GM19240 (cell line): Measurements from ENCODE around the gene PINLYP.
"Not testable (repeated sequence)": the region's sequence is repeated elsewhere in the genome, so short reads cannot be mapped to it uniquely, and the experiment has no call there.

Experiments used
- DNase-seq: peaks from one replicate; pipeline ENCODE4 v3.0.0; 2011; ENCODE audit warnings: low spot score; ENCODE audit not compliant: insufficient read length

Gene PINLYP

DNA sequence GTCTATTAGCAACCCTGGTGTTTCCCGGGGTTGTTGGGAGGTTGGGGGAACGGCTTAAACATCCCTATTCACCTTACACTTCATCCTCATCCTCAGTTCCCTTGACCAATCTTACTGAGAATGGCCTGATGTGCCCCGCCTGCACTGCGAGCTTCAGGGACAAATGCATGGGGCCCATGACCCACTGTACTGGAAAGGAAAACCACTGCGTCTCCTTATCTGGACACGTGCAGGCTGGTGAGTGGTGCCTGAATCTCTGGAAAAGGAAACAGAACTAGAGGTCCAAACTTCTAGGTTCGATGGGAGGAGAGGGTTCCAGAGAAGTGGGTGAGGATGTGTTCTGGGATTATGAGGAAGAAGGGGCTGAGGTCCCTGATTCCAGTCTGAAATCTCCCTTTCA is 5.9 kb downstream of the PINLYP start:
- no peak for DNase-seq

DNA sequence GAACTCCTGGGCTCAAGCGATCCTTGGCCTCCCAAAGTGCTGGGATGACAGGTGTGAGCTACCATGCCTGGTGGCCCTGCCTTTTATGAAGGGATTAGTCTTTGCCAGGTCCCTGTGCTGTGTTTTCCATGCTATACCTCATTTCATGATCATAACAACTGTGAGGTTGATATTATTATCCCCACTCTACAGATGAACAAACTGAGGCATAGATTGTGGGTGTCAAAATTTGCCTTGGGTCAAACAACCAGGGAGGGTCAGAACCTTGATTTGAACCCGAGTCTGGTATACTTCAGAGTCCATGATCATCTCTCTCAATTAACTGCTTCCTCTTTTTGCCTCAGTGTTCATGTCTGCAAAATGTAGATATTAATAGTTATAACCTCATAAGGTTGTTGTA is 6.9 kb downstream of the PINLYP start:
- no peak for DNase-seq

DNA sequence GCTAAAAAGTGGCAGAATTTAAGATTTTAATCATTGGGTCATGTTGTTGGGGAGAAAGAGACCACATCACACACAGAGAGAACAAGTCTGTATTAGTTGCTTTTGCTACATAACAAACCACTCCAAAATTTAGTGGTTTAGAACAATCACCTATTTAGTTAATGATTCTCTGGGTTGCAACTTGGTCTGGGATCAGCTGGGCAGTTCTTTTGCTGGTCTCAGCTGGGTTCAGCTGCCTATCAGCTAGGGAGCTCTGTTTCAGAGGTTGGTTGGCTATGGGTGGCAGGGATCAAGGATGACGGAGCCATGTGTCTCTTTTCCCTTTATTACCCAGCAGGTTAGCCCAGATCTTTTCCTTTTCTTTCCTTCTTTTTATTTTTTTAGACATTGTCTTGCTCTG is 8.9 kb downstream of the PINLYP start:
- no peak for DNase-seq

DNA sequence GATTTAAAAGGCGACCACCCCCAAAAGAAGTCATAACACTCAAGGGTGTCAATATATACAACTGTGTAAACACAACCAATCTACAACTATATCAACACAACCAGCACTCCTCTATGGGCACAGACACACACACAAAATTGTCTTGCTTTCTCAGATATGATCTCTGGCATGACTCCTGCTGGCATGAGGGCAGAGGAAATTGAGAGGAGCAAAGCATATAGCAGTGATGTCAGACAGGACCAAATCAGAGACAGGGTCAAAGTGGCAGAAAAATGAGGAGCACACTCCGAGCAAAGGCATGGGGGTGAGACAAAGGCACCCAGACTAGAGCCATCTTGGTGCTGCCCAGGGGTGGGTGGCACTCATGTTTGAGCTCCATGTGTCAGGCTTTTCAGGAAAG is 10.7 kb downstream of the PINLYP start:
- no peak for DNase-seq

DNA sequence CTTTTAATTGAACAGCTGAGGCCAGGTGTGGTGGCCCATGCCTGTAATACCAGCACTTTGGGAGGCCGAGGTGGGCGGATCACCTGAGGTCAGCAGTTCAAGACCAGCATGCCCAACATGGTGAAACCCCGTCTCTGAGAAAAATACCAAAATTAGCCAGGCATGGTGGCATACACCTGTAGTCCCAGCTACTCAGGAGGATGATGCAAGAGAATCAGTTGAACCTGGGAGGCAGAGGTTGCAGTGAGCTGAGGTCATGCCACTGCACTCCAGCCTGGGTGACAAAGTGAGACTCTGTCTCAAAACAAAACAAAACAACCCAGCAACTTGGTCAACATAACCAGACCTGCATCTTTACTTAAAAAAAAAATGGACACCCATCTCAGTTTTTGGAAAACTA is 11.4 kb downstream of the PINLYP start:
- DNase-seq = not testable (repeated sequence)

DNA sequence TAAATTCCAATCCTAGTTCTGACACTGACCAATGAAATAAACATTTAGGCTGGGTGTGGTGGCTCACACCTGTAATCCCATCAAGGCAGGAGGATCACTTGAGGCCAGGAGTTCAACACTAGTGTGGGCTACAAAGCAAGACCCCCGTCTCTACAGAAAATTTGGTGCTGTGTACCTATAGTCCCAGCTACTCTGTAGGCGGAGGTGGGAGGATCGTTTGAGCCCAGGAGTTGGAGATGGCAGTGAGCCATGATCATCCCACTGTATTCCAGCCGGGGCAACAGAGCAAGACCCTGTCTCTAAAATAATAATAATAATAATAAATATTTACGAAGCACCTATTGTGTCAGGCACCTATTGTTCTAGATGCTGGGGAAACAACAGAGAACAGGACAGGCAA is 13.7 kb downstream of the PINLYP start:
- DNase-seq = no peak

DNA sequence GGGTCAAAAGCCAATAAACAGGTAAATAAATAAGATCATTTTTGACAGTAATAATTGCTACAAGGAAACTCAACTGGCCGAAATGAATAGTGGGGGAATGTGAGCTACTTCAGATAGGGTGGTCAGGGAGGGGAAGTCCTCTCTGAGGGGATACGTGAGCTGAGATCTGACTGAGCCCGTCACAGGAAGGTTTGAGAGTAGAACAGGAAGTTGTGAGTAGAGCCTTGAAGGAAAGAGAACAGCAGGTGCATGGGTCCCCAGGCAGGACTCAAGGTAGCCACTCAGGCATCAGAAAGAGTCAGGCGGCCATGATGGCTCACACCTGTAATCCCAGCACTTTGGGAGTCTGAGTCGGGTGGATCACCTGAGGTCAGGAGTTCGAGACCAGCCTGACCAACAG is 14.1 kb downstream of the PINLYP start:
- DNase-seq = no peak

DNA sequence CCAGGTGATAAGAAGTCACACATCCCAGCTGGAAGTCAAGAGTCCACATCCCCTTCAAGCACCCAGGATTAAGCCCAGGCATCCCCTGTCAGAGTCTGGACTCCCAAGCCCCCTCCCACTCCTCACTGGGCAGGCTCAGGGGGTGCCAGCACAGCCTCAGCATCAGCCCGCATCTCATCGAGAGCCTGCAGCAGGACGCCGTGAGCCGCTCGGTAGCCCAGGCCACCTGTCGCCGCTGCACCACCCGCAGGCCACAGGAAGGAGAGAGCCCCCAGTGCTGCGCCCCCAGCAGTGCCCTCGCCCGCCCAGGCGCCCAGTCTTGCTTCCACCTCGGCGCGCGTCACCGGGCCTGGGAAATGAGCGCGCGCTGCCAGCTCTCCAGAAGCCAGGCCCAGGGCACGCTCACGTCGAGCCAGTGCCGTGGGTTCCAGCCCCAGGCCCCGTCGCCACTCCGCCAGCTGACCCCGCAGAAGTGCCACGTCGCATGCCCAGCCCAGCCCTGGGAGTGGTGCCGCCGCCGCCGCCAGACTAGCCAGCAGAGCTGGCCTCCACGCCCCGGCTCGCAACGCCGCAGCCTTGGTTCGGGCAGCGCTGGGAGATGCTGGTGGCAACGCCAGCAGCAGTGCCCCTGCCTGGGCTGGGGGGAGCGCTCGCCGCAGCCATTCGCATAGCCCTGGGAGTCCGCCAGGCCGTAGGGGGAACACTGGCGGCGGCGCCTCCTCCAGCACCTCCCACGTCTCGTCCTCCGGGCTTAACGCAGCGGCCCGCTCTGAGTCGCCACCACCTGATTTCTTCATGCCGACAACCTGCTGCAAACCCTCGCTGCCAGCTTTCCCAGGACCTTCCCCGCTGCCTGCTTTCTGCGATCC is 16.5 kb downstream of the PINLYP start:
- no peak for DNase-seq

DNA sequence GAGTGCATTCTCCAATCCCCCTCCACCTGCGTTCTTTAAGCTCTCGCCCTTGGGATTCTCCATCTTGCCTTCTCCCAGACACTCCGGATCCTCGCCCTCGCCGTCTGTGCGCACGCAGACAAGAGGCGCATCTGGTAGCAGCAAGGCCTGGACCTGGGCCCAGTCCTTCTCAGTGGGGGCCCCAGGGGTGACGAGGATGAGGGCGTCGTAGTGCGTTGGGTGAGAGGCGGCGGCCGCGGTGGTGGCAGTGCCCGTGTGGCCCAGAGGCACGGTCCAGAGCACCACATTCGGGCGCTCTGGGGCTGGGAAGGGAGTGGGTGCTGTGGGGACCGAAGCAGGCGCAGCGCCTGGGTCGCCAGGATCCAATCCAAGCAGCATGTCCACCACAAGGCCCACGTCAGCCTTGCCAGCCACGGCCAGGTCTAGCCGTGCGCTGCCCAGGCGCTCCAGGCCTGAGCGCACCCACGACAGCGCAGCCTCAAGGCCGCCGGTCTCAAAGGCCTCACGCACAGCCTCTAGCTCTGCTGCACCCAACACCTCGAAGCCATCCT is 17.3 kb downstream of the PINLYP start:
- no peak for DNase-seq

DNA sequence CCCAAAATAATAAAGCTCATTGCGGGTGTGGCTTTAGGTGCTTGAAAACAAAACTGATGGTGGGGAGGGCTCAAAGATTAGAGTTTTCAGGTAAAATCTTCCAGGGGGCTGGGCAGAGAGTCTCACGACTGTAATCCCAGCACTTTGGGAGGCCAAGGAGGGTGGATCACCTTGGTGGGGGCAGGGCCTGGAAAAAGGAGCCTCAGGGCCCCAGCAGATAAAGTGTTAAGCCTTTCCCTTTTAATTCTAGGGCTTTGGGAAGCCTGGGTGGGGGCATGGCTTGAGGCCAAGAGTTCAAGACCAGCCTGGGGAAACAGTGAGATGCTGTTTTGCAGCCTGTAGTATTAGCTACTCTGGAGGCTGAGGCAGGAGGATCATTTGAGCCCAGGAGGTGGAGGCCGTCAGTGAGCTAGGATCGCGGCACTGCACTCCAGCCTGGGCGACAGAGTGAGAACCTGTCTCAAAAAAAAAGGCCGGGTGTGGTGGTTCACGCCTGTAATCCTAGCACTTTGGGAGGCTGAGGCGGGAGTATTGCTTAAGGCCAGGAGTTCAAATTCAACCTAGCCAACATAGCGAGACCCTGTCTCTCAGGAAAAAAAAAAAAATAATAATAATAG is 18.6 kb downstream of the PINLYP start:
- DNase-seq = no peak

DNA sequence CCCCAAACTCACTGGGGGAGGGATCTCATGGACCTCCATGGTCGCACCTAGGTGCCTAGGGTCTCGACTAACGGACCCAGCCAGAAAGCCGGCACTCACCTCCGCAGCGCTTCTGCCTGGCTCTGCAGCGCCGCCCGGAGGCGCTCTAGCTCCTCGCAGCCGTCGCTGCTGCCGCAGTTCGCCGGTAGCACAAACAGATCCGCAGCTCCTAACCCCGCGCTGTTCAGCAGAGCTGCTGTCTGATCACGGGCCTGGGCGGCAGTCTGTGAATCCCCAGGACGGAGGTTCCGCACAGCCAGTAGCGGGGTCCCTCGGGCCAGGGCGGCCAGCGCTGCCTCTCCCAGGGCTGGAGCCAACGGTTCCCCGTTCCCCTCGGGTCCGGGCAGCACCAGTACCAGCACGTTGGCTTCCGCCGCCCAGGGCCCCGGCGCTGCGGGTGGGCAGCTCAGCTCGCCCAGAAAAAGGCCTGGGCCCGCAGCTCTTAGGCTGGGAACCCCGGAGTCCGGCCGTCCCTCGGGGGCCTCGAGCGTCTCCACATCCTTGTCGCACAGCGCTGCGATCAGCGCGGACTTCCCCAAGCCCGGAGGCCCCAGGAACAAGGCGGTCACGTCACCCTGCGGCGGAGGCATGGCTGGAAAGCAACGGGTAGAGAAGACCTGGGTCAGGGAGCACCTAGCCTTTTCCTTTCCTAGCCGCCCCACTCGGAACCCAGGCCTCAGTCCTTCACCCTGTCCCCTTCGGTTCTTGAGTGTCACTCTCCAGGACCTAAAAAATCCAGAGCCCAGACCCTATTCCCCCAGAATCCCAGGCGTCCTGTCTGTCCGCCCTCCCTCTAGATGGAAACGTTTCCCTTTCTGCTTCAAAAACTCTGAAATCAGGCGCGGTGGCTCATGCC is 19.4 kb downstream of the PINLYP start:
- peak; percentile 56 for DNase-seq

DNA sequence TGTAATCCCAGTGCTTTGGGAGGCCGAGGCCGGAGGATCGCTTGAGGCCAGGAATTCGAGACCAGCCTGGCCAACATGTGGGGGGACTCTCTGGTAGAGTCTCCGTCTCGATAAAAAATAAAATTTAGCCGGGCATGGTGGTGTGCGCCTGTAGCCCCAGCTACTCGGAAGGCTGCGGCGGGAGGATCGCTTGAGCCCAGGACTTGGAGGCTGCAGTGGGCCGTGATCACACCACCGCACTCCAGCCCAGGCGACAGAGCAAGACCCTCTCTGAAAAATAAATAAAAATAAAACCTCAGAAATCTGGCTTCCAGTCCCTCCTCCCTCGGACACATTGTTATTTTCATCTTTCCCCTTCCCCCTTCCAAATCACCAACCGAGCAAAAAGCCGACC is 20.0 kb downstream of the PINLYP start:
- DNase-seq = no peak

DNA sequence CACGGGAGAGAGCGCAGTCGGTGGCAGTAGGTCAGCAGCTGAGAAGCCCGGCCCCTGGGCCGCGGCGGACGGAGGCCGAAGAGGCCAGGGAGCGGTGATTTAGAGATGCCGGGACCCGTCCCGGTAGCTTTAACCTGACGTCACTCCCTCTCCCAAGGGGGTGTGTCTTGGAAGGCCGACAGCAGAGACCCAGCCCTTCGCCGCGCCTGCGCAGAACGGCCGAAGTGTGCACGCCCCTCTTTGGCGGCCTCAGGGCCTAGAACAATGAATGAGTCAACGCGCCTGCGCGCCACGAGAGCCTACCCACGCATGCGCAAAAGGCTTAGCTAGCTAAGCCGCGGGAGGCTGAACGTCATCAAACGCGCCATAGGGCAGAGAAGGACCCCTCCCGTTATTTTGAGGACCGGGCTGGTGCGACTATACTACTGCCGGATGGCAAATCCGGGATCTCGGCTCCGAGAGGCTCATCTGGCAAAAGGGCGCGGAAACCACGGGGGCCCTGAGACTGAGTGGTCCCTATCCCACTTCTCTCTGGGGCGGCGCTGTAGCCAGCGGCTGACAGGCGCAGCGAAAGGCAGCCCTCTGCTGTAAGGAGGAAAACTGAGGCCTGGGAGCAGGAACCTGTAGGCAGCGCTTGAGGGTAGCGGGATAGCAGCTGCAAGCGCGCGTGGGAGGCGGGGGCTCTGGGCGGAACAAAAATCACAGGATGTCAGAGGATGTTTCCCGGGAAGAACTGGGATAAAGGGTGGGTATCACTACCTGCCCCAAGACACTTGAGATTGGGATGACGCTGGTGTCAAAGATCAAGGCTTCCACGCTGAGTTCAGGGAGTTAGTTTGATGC is 20.6 kb downstream of the PINLYP start, which contains the start of the genes IRGQ and ZNF576:
Gene IRGQ (minus strand): TSS at position 136 of the 843 bp plus-strand sequence. CDS start 796 bp downstream, outside the sequence.
Gene ZNF576 (plus strand): TSS at position 597 of the 843 bp plus-strand sequence. CDS start 514 bp downstream, outside the sequence.
- DNase-seq = peak; percentile 96

DNA sequence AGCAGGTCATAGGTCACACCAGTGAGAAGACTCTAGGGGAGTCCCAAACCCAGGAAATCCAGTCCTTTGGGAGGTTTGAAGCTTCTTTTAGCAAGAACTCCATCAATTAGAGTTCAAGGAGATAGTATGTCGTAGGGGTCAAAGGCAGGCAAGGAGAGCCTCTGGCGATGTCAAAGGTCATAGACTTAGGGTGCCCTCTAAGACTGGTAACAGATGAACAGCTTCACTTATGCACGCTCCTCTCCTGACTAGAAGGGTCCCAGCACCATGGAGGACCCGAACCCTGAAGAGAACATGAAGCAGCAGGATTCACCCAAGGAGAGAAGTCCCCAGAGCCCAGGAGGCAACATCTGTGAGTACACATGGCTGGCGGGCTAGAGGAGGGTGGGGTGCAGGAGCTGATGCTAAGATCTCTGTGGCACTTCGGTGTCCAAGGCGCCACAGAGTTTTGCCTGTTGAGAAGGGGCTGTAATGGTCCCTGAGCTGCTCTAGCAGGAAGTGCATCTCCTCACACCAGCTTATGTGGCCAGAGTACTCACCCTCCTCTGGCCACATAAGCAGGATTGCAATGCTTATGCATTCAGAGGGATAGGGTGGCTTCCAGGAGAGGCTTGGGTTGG is 21.4 kb downstream of the PINLYP start:
- no peak for DNase-seq

DNA sequence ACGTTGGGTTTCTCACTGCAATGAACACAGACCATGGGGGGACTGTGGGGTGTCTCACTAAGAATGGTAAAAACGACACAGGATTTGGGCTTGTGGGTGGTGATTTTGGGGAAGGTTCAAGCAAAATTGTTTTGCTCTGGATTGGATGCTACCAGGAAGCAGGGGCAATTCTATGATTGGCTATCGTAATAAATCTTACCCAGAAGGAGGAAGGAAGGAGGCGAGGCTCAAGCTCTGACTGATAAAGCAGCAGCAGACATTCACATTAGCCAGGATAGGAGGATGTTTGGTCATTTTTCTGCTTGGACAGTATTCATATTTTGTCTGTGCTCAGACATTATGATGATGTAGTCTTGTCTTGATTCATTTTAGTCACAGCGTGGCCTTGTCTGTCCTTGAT is 22.3 kb downstream of the PINLYP start:
- DNase-seq = no peak

DNA sequence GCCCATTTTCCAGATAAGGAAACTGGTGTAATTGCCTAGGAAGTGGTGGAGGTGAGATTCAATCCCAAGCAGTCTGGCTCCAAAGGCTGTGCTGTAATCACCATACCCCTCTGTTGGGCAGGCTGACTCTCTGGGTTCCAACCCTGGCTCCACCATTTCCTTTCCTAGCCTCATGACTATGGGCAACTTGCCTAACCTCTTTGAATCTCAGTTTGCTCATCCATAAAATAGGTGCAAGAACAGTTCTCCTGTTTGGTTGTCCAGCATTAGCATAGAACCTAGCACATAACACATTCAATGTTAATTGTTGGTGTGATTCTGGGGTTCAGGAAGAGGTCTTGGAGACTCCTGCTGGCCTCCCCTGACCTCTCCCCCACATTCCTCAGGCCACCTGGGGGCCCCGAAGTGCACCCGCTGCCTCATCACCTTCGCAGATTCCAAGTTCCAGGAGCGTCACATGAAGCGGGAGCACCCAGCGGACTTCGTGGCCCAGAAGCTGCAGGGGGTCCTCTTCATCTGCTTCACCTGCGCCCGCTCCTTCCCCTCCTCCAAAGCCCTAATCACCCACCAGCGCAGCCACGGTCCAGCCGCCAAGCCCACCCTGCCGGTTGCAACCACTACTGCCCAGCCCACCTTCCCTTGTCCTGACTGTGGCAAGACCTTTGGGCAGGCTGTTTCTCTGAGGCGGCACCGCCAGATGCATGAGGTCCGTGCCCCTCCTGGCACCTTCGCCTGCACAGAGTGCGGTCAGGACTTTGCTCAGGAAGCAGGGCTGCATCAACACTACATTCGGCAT is 23.0 kb downstream of the PINLYP start:
- DNase-seq = no peak

DNA sequence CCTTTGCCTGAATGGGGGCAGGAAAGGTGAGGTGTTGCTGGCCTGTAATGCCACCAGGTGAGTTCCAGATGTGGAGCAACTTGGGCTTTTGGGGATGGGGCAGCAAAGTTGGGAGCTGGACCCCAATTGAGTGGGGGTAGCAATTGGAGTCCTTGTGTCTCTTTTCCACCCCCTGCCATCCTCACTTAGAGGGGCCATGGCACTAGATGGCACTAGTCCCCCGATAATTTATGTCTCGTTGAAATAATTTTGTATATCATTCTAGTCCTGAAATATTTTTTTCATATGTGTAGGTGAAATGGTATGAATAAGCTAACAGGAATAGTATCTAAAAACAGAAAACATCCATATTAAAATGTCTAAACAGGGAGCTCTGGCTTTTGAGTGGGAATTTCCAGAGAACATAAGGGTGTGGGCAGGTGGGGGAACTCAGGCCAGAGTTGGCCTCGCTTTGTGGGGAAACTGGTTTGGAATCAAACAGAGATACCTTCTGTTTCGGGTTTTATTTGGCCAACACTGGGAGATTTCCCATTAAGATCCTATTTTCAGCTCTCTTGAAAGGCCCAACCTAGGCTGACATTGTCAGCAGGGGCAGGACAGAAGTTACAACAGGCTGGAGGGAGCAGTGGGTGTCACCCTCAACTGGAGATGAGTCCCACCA is 24.2 kb downstream of the PINLYP start:
- no peak for DNase-seq

DNA sequence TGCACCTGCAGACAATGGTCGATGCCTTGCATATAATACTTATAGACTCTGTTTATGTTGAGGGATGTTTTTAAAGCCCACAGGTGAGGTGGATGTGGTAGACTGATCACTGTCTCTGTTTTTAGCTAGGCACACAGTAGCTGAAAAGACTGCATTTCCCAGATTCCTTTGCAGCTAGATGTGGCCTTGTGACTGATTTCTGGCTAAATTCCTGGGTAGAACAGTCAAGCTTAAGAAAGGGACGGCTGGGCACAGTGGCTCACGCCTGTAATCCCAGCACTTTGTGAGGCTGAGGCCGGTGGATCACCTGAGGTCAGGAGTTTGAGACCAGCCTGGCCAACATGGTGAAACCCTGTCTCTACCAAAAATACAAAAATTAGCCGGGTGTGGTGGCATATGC is 24.7 kb downstream of the PINLYP start:
- not testable (repeated sequence) for DNase-seq
